GM19455 (cell line): Measurements from ENCODE around the gene IMPG1.

Experiments
- ATAC-seq: cut with Tn5 transposase; IDR thresholded peaks from one replicate; pipeline ENCODE4 v1.9.1; 2021; ENCODE audit not compliant: unreplicated experiment

The IMPG1 gene

DNA sequence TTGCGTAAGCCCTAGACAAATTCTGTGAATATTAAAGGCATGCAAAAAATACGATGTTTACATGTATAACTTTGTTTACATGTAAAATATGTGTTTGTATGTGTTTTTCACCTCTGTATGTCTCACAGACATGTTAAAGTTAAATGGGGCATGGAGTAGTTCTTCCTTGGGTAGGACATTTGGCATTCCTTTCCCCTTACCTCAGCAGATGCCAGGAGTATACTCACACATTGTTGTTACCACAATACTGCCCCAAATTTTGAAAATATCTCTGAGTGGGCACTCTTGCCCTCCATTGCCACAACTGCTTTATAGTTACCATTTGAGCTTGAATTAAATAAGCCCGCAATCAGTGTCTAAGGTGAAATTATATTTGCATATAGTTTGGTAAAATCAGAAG is 175.9 kb downstream of the IMPG1 start:
- ATAC-seq = no peak

DNA sequence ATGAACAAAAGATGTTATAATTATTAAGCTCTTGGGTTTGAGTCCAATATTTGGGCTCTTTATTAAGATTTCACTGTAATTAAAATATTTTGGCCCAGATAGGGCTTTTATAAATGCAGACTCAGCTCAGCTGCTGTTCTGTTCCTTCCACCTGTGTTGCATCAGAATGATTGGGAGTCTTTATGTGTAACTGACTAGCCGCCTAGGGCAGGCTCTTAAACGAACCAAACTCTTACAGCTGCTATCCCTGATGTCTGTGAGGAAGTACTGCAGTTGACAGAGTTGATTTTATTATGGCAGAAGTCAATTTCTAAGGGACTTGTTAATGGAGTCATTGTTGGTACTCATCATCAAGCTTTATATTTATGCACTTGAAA is 178.7 kb downstream of the IMPG1 start:
- ATAC-seq = peak; percentile 25

GRCh38 chr6:75893058-75893775 is 179.2 kb downstream of the IMPG1 start:
- peak; percentile 78 for ATAC-seq

DNA sequence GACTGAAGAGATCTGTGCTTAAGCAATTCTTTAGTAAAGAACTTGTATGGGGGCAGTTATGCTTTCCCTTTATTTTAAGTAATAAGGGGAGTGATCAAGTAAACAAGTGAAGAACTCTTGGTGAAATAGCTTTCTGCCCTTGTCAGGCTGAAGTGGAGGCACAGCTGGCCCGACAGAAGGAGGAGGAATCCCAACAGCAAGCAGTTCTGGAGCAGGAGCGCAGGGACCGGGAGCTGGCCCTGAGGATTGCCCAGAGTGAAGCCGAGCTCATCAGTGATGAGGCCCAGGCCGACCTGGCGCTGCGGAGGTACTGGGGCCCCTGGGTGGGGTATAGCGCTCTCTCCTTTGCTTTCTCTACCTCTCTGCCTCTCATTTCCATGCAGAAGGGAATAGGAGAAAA is 180.1 kb downstream of the IMPG1 start:
- no peak for ATAC-seq

- no peak for ATAC-seq
These were observed 187.6 kb downstream of the IMPG1 start for GRCh38 chr6:75884822-75885221.

DNA sequence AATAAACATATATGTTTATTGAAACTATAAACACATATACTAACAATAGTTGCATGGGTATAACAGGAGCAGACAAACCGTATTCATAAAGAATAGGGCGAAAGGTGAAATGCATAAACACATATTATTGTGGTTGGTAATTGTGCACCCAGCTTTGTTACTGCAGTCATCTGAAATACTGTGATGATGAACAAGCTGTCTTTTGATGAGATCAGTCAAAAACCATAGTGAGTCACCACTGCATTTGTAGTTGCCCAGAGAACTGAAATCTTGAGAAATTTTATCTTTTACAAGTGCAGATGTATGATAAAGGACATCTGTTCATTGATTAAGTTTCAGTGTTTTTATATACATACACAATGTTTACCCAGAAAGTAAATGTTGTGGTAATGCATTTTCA is 189.7 kb downstream of the IMPG1 start:
- no peak for ATAC-seq

GRCh38 chr6:75880305-75880704 is 192.2 kb downstream of the IMPG1 start:
- ATAC-seq = no peak

DNA sequence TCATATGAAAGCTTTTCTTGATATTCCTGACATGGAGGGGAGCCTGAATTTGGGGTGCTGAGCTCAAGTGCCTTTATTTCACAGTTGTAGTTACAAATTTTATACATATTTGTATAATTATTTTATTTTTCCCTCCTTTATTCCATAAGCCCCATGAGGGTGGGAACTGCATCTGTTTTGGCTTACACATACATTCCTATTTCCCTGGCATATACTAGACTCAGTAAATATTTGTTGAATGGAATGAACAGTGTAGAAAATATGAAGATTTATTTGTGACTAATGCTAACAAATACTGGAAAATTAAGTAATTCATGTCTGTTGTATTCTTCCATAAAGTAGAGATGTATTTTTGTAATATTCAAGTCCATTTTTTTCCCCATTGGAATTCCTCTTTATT is 196.3 kb downstream of the IMPG1 start:
- ATAC-seq = no peak

GRCh38 chr6:75874224-75874623 is 198.2 kb downstream of the IMPG1 start:
- ATAC-seq = no peak
